Measurements from ENCODE around the gene FOXM1.

DNA sequence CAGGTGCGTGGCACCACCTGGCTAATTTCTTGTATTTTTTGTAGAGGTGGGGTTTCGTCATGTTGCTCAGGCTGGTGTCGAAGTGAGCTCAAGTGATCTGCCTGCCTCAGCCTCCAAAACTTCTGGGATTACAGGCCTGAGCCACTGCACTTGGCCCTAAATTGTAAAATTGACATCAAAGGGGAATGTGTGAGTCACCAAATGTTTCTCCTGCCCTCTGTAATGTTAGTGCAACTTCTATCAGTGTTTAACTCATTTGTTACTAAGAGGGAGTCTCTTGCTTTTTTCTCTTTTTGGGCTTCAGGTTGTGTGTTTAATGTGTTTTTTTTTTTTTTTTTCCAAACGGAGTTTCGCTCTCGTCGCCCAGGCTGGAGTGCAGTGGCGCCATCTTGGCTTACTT is 16.0 kb upstream of the FOXM1 start:
- no peak for TF ChIP-seq POLR2A (IDR thresholded peaks at IDR 0.05)
- TF ChIP-seq, protein P1, sequence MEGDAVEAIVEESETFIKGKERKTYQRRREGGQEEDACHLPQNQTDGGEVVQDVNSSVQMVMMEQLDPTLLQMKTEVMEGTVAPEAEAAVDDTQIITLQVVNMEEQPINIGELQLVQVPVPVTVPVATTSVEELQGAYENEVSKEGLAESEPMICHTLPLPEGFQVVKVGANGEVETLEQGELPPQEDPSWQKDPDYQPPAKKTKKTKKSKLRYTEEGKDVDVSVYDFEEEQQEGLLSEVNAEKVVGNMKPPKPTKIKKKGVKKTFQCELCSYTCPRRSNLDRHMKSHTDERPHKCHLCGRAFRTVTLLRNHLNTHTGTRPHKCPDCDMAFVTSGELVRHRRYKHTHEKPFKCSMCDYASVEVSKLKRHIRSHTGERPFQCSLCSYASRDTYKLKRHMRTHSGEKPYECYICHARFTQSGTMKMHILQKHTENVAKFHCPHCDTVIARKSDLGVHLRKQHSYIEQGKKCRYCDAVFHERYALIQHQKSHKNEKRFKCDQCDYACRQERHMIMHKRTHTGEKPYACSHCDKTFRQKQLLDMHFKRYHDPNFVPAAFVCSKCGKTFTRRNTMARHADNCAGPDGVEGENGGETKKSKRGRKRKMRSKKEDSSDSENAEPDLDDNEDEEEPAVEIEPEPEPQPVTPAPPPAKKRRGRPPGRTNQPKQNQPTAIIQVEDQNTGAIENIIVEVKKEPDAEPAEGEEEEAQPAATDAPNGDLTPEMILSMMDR (IDR thresholded peaks at IDR 0.05) = no peak

Data from testis (tissue), 2 donors.